Kidney (tissue), 14 donors: ENCODE measurements around the gene SH3D19. TPM values are rescaled to one million over a fixed set of nuclear protein-coding genes. Genes with fewer than 3 reads are reported as not detected.

Experiments used
- DNase-seq, 5 donors: peaks; one replicate each; pipeline ENCODE4 v3.0.0-alpha.2; 2013 to 2020
- FAIRE-seq: peaks from 2 replicates; lab custom pipeline; 2012; peaks lifted over from hg19 to GRCh38; lab: Jason Lieb, UNC
- H3K27ac ChIP-seq, 2 donors: one replicate each; pipeline ENCODE4 v1.7.0; 2013; ENCODE audit warnings: low read depth in 2 of 2, low read length in 2 of 2, inconsistent platforms in 1 of 2
- H3K27me3 ChIP-seq: one replicate; pipeline ENCODE4 v1.7.1; 2013; ENCODE audit warnings: low read length, inconsistent platforms; ENCODE audit not compliant: control insufficient read depth, insufficient read depth
- H3K36me3 ChIP-seq, 3 donors: one replicate each; pipeline versions ENCODE4 v1.7.0 to v1.7.1; 2013; ENCODE audit warnings: low read length in 3 of 3, control low read depth in 1 of 3, inconsistent platforms in 1 of 3; ENCODE audit not compliant: insufficient read depth in 3 of 3, control insufficient read depth in 2 of 3
- H3K4me1 ChIP-seq, 3 donors: one replicate each; pipeline versions ENCODE4 v1.7.0 to v1.7.1; 2013; ENCODE audit warnings: low read length in 3 of 3, inconsistent platforms in 1 of 3, low read depth in 1 of 3; ENCODE audit not compliant: control insufficient read depth in 2 of 3, insufficient read depth in 2 of 3
- H3K4me3 ChIP-seq, 3 donors: one replicate each; pipeline versions ENCODE4 v1.7.0 to v1.8.1; 2013; ENCODE audit warnings: low read length in 3 of 3, control low read depth in 1 of 3, inconsistent platforms in 1 of 3
- H3K9ac ChIP-seq, 3 donors: one replicate each; pipeline versions ENCODE4 v1.7.0 to v1.7.1; 2013; ENCODE audit warnings: low read length in 3 of 3, control low read depth in 1 of 3, inconsistent platforms in 1 of 3
- H3K9me3 ChIP-seq, 3 donors: one replicate each; pipeline versions ENCODE4 v1.7.0 to v1.7.1; 2013; ENCODE audit warnings: low read length in 3 of 3, control low read depth in 1 of 3, inconsistent platforms in 1 of 3; ENCODE audit not compliant: control insufficient read depth in 2 of 3, insufficient read depth in 1 of 3
- CTCF ChIP-seq: IDR thresholded peaks from 3 replicates; pipeline ENCODE4 v1.5.1; 2012; ENCODE audit warnings: mild to moderate bottlenecking, moderate library complexity, borderline replicate concordance; ENCODE audit not compliant: insufficient read depth; ENCODE audit errors: extremely low read depth
- intact Hi-C: fragments of 100-400 bp; cut with DNase I; formaldehyde crosslinking; loops from one replicate; pipeline ENCODE4 v1.11.1; 2022
- polyA plus RNA-seq: library from polyadenylated mRNA; stranded (reverse); fragments of 350-450 nt; fragmentation: Illumina TruSeq; extraction: RNeasy Lipid Tissue Mini Kit (QIAGEN cat#74804); gene quantifications from one replicate; pipeline ENCODE4 v1.2.3, GENCODE V29; 2014; ENCODE audit warnings: low read depth, low replicate concordance; ENCODE audit not compliant: insufficient read depth
- total RNA-seq: library from RNA; stranded (reverse); fragmentation: NEBNext Ultra II Directional; extraction: Animal tissue kit (Norgen Biotek cat#: 25700); gene quantifications from one replicate; pipeline ENCODE4 v1.2.1, GENCODE V29; 2021
- donor health status: control.
- donor health status: control.
- donor health status: control.
- donor health status: control.
- donor health status: control.
- donor health status: DM: yes; HTN: yes; CAD: no.
- donor health status: Normal renal cell carcinoma (clear cell type).

The SH3D19 gene
- total and polyA plus RNA-seq, 2 donors from 2014 or later: 13.6 to 36.8 TPM

GRCh38 chr4:151195801-151196200 is 129.6 kb downstream of the SH3D19 start:
- Histone ChIP-seq H3K9me3 (no peaks in the 10 kb centered on the region), H3K27ac (no peak overlapping the region), H3K36me3 (no peaks in the 10 kb centered on the region), H3K9ac (no peak overlapping the region), H3K4me3 (no peak overlapping the region), H3K4me1 (no peaks in the 10 kb centered on the region), H3K27me3 (no peaks in the 10 kb centered on the region)
- FAIRE-seq: peak; percentile 8
- intact Hi-C loops: no loop called here
- DNase-seq: no peak
- no peak for TF ChIP-seq CTCF

GRCh38 chr4:151193414-151193813 is 132.0 kb downstream of the SH3D19 start:
- DNase-seq (no peak), FAIRE-seq (no peak)
- H3K9ac ChIP-seq: no peak overlapping the region
- no peaks in the 10 kb centered on the region for H3K27me3 ChIP-seq
- H3K4me1 ChIP-seq: no peaks in the 10 kb centered on the region
- no peak for TF ChIP-seq CTCF
- no peak overlapping the region for H3K27ac ChIP-seq
- no peaks in the 10 kb centered on the region for H3K9me3 ChIP-seq
- intact Hi-C loops: no loop called here
- H3K36me3 ChIP-seq: no peaks in the 10 kb centered on the region
- no peak overlapping the region for H3K4me3 ChIP-seq

GRCh38 chr4:151192556-151193235 is 132.7 kb downstream of the SH3D19 start:
- H3K36me3 ChIP-seq: no peaks in the 10 kb centered on the region
- H3K27ac ChIP-seq: no peak overlapping the region
- H3K4me1 ChIP-seq: no peaks in the 10 kb centered on the region
- intact Hi-C loops: no loop called here
- H3K4me3 ChIP-seq: no peak overlapping the region
- H3K27me3 ChIP-seq: no peaks in the 10 kb centered on the region
- TF ChIP-seq CTCF: no peak
- DNase-seq (no peak), FAIRE-seq (no peak)
- no peak overlapping the region for H3K9ac ChIP-seq
- H3K9me3 ChIP-seq: no peaks in the 10 kb centered on the region
